GM19043 (cell line): ENCODE measurements around the gene SNX33.

Experiments
- ATAC-seq: cut with Tn5 transposase; IDR thresholded peaks from one replicate; pipeline ENCODE4 v1.9.1; 2021; ENCODE audit warnings: low read depth; ENCODE audit not compliant: unreplicated experiment

SNX33 gene

DNA sequence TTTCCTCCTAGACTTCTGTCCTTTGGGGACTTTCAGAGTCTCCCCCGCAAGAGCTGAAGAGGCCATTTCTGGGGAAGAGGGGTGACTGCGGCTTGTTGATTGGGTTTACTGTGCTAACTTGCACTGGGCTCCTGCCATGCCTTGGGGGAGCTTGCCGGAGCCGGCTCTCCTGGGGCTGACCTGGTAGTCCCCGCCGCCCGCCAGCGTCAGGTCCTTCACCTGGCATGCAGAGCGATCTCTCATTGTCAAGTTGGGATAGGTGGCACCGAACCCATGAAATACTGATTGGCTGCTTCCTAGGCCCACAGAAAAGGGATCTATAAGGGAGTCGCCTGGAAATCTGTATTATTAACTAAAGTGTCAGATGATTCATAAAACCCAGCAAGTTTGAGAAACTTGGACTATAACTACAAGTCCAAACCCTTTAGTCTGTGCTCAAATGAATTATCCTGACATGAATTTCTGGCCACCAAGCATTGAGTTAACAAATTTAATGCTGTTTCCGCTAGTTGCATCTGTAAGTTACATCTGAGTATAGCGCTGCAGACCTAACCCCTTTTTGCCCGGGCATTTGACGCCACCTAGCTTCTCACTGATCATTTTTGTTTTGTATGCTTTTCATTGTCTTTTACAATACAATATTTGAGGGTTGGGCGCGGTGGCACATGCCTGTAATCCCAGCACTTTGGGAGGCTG is 7.1 kb upstream of the SNX33 start:
- ATAC-seq, result peak; percentile 22

- ATAC-seq, result no peak
Measured at GRCh38 chr15:75641179-75641503, 6.6 kb upstream of the SNX33 start.

DNA sequence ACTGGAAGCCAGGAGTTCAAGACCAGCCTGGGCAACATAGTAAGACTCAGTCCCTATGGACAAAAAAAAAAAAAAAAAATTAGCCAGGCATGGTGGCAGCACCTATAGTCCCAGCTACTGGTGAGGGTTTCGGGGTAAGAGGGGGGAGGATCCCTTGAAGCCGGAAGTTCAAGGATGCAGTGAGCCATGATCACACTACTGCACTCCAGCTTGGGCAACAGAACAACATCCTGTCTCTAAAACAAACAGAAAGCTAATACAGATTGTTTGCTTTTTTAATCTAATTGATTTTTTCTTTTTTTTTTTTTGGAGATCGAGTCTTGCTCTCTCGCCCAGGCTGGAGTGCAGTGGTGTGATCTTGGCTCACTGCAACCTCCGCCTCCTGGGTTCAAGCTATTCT is 6.1 kb upstream of the SNX33 start:
- no peak for ATAC-seq

- no peak for ATAC-seq
Measured at GRCh38 chr15:75644376-75644775, 3.3 kb upstream of the SNX33 start.

DNA sequence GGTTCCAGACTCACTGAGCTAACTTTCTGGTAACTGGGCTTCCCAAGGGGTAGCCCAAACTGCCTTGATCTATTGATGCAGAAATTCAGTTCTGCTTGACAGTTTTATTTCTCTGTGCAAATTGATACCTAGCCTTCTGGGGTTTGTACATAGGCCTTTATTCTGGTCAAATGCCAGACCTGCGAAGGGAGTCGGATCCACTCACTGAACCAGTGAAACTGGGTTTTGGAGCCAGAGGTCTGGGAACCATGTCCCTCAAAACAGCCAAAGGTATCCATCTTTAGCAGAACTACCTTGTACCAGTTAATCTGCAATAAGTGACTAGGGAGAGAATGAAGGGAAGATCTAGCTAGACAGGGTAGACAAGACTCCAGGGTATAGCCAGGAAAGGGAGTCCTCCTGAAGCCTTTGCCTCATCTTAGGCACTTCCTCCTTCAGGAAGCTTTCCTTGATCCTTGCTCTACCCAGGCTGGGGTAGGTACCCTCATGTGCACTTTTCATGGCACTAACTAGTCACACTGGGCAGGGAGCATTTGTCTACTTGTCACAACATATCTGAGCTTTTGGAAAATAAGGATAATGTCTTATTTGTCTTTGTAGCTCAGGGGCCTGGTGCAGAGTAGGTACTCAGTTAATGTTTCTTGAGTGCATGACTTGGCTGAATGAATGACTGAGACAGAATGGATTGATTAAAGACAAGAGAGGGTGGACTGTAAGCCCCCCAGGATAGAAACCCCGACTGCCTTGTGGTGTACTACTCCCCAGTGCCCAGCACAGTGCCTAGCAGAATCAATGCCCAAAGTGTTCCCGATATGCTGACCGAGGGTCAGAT is 1.4 kb upstream of the SNX33 start:
- no peak for ATAC-seq

DNA sequence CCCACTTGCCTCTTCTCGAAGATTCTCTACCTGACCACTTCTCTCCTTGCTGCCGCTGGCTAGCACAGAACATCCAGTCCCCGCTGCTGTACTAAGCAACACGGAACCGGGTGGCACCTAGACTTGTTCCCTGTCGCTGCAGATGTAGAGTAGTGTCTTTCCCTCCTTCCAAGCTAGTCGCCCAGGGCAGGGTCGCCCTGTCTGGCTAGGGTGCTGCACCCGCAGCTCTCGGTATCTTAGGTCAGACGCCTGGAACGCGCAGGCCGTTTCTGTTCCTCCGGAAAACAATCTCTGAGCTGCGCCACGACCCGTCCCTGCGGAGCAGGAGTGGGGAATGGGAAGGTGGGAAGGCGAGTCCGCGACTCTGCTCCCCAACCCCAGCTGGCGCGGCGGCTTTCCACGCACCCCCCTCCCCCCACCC is 758 bp upstream of the SNX33 start:
- no peak for ATAC-seq

GRCh38 chr15:75648156-75649000 is 666 bp downstream of the SNX33 start:
- ATAC-seq, result no peak

DNA sequence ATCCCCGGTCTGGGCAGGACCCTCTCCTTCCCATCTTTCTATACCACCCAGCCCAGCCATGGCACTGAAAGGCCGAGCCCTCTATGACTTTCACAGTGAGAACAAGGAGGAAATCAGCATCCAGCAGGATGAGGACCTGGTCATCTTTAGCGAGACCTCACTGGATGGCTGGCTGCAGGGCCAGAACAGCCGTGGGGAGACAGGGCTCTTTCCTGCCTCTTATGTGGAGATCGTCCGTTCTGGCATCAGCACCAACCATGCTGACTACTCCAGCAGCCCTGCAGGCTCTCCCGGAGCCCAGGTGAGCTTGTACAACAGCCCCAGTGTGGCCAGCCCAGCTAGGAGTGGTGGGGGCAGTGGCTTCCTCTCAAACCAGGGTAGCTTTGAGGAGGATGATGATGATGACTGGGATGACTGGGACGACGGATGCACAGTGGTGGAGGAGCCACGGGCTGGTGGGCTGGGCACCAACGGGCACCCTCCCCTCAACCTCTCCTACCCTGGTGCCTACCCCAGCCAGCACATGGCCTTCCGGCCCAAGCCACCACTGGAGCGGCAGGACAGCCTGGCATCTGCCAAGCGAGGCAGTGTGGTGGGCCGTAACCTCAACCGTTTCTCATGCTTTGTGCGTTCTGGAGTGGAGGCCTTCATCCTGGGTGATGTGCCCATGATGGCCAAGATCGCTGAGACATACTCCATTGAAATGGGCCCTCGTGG is 1.5 kb downstream of the SNX33 start:
- ATAC-seq, result no peak

DNA sequence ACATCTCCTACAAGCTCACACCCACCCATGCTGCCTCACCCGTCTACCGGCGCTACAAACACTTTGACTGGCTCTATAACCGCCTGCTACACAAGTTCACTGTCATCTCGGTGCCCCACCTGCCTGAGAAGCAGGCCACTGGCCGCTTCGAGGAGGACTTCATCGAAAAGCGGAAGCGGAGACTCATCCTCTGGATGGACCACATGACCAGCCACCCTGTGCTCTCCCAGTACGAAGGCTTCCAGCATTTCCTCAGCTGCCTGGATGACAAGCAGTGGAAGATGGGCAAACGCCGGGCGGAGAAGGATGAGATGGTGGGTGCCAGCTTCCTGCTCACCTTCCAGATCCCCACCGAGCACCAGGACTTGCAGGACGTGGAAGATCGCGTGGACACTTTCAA is 2.1 kb downstream of the SNX33 start:
- ATAC-seq, result no peak

GRCh38 chr15:75650908-75651809 is 3.4 kb downstream of the SNX33 start:
- ATAC-seq, result no peak

DNA sequence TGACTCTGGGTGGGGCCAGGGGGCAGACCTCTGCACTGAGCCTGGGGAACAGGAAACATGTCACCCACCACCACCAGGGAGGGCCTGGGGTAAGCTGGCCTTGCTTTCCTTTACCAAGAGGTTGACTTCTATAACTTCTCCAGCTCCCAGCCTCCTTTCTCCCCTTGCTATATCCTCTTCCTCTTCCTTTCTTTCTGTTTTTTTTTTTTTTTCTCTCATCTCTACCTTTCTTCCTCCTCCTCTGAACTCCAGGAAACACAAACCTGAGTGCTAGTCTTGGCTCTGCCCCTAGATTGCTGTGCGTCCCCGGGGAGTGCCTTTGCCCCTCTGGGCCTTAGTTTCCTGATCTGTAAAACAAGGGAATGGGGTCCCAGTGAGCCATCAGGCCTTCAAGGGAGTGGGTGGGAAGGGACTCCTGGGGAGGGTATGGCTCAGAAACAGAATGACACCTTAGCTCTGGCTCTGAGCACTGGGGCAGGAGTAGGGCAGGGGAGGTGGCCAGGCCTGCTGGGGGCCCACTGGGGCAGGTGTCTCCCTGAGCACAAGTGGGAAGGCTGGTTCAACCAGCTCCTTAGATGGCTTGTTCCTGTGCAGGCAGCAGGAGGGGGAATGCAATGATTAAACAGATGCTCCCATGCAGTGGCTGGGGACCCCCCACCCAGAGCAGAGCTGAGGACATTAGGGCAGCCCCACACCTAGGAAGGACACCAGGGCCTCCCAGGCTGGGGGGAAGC is 4.3 kb downstream of the SNX33 start:
- no peak for ATAC-seq

DNA sequence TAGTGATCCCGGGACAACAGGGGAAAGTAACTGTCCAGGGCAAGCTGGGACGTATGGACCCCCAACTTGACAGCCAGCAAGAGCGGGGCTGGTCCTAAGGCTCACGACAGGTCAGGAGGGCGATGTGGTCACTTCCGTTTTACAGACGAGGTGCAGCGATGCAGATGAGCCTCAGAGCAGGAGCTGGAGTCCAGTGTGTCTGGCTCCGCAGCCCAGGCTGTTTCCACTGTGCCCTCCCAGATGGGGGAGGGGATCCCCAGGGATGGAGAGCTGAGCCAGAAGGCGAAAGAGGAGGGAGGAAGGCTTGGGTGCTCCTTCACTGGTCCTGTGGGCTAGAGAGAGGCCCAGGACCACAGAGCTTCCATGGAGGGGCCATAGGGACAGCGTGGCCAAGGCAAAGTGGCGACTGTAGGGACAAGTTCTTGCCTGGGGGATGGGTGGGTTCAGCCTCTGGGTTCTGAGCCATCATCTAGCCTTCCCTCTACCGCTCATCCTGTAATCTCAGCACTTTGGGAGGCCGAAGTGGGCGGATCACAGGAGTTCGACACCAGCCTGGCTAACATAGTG is 5.7 kb downstream of the SNX33 start:
- ATAC-seq, result no peak

DNA sequence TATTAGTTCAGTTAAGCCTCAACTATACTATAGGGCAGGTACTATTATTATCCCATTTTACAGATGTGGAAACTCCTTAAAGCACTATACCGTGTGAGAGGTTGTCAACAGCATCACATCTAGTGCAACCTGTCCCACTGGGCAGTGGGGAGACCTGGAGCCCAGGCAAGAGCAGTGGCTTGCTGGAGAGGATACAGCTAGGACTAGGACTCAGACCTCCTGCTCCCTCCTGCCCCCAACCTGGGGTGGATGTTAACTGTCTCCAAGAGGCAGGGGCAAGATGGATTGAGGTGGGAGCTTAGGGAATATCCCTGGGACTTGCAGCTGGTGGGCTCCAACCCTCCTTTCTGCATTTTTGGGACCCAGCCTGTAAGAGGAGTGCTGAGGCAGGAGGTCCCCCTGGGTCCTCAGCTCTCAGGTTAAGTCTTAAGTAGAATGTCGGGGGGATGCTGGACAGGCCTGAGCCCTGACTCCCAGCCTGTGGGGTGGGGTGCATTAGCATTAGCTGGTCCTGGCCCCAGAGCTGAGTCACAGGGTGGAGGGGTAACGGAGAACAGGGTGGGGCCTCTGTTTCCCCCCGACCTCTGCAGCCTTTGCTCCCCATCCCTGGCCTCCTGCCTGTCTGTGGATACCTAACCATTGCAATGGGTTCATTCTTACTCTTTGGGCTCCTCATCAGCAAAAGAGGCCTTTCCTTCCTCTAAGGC is 6.6 kb downstream of the SNX33 start:
- no peak for ATAC-seq

- ATAC-seq, result no peak
Measured at GRCh38 chr15:75655931-75656330, 8.2 kb downstream of the SNX33 start.

GRCh38 chr15:75656331-75656730 is 8.6 kb downstream of the SNX33 start:
- no peak for ATAC-seq

- no peak for ATAC-seq
Measured at GRCh38 chr15:75656813-75657212, 9.1 kb downstream of the SNX33 start.

DNA sequence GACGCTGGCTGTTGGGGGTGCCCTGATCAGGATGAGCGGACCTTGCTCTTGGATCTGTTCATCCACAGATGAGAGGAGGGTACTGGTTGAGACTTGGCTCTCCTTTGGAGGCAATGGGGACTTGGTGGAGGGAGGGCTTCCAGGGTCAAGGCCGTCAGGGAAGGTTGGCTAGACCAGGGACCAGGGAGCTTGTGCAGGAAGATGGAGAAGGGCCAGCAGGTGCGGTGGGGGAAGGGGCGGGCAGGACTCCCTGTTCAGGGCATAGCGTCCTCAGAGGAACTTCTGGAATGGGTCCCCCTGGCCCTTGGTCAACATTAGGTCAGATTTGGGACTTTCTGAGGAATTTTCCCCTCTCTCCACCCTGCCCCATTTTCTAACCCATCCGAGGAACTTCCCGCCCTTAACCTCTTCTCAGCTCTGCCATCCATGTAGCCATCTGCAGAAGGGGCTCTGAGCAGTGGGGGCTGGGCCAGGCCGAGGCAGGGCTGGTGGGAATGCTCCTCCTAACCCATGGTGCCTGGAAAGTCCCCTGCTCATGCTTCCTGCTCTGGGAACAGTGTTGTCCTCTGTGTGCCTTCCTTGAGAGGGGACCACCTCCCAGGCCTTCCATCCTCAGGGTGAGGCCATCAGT is 11.5 kb downstream of the SNX33 start:
- no peak for ATAC-seq
